Naive B cell (primary cell): ENCODE measurements around the gene CISD2. TPM values are rescaled to one million over a fixed set of nuclear protein-coding genes. Genes with fewer than 3 reads are reported as not detected.
A peak's percentile ranks its signal among the peaks of the same experiment; 100 is the strongest.
"Not testable (repeated sequence)": the region's sequence is repeated elsewhere in the genome, so short reads cannot be mapped to it uniquely, and the experiment has no call there.

Experiments
- ATAC-seq, 2 donors: fragments of 150-1000 bp; cut with Tn5 transposase; 2 replicates each; pipeline ENCODE4 v1.10.0; 2021; ENCODE audit warnings: low read depth in 2 of 2, mild to moderate bottlenecking in 2 of 2, moderate library complexity in 2 of 2
- DNase-seq: peaks from one replicate; pipeline ENCODE4 v3.0.0; 2022
- H3K27ac Mint-ChIP-seq, 6 donors: one replicate each; pipeline ENCODE4 v1.8.0; 2020 to 2022; ENCODE audit warnings: mild to moderate bottlenecking in 6 of 6, mixed read lengths in 6 of 6, moderate library complexity in 5 of 6, inconsistent platforms in 2 of 6
- H3K27me3 Mint-ChIP-seq, 3 donors: one replicate each; pipeline ENCODE4 v1.8.0; 2021 to 2022; ENCODE audit warnings: mixed read lengths in 3 of 3, mild to moderate bottlenecking in 1 of 3
- H3K36me3 Mint-ChIP-seq, 2 donors: one replicate each; pipeline ENCODE4 v1.8.0; 2020 to 2022; ENCODE audit warnings: mixed read lengths in 2 of 2, inconsistent platforms in 1 of 2, mild to moderate bottlenecking in 1 of 2
- H3K4me1 Mint-ChIP-seq, 3 donors: one replicate each; pipeline ENCODE4 v1.8.0; 2020 to 2022; ENCODE audit warnings: mixed read lengths in 3 of 3, inconsistent platforms in 1 of 3, mild to moderate bottlenecking in 1 of 3, moderate library complexity in 1 of 3
- H3K4me3 Mint-ChIP-seq, 8 donors: one replicate each; pipeline ENCODE4 v1.8.0; 2020 to 2022; ENCODE audit warnings: mild to moderate bottlenecking in 8 of 8, mixed read lengths in 8 of 8, moderate library complexity in 8 of 8, inconsistent platforms in 2 of 8
- H3K9me3 Mint-ChIP-seq, 7 donors: one replicate each; pipeline ENCODE4 v1.8.0; 2020 to 2022; ENCODE audit warnings: mixed read lengths in 7 of 7, mild to moderate bottlenecking in 5 of 7, inconsistent platforms in 2 of 7, moderate library complexity in 1 of 7
- polyA plus RNA-seq, 6 donors: library from polyadenylated mRNA; unstranded; fragments of 300-500 nt; fragmentation: Illumina TruSeq; gene quantifications; one replicate each; pipeline ENCODE4 v1.2.3, GENCODE V29; 2021; ENCODE audit warnings: low read depth in 6 of 6

CISD2 gene
- polyA plus RNA-seq, 6 donors from 2014 or later: 18.6 to 35.3 (median 27.1) TPM

GRCh38 chr4:102862747-102863146 is 6.0 kb upstream of the CISD2 start:
- DNase-seq (no peak), ATAC-seq (no peak)
- Mint-ChIP-seq H3K27me3 (no peaks in the 10 kb centered on the region), H3K9me3 (peaks cover 8 to 24% (median 18%) of the 10 kb centered on the region in 7 donors), H3K4me1 (peaks cover 10 to 26% (median 22%) of the 10 kb centered on the region in 3 donors), H3K4me3 (no peak overlapping the region), H3K36me3 (peaks cover 8 to 18% of the 10 kb centered on the region in 2 donors), H3K27ac (peak overlapping the region in 2 of 6 donors; percentile 14 to 68)

- Mint-ChIP-seq H3K4me1 (peaks cover 22 to 37% (median 22%) of the 10 kb centered on the region in 3 donors), H3K4me3 (peak overlapping the region in 1 of 8 donors; percentile 48)
- not testable (repeated sequence) for DNase-seq, H3K27me3 Mint-ChIP-seq, H3K36me3 Mint-ChIP-seq, H3K27ac Mint-ChIP-seq, H3K9me3 Mint-ChIP-seq, ATAC-seq
These were observed 3.5 kb upstream of the CISD2 start for GRCh38 chr4:102865327-102865726.

GRCh38 chr4:102867278-102868152 is 1.3 kb upstream of the CISD2 start:
- Mint-ChIP-seq H3K27ac (peak overlapping the region; percentile 98 to 99 (median 99)), H3K27me3 (no peaks in the 10 kb centered on the region), H3K4me3 (peak overlapping the region; percentile 93 to 98 (median 96)), H3K36me3 (no peaks in the 10 kb centered on the region), H3K4me1 (peaks cover 14 to 35% (median 18%) of the 10 kb centered on the region in 3 donors), H3K9me3 (peaks cover 0 to 1% (median 0%) of the 10 kb centered on the region in 7 donors)
- ATAC-seq: no peak
- no peak for DNase-seq

- DNase-seq: no peak
- Mint-ChIP-seq H3K4me1 (peaks cover 15 to 41% (median 20%) of the 10 kb centered on the region in 3 donors), H3K27me3 (no peaks in the 10 kb centered on the region)
These were observed 525 bp upstream of the CISD2 start for GRCh38 chr4:102868153-102868780.

GRCh38 chr4:102869569-102870197 is 891 bp downstream of the CISD2 start:
- H3K4me1 Mint-ChIP-seq: peaks cover 19 to 50% (median 29%) of the 10 kb centered on the region in 3 donors
- ATAC-seq: peak; percentile 18 to 20

More at GRCh38 chr4:102868153-102868780, 525 bp upstream of the CISD2 start:
- Mint-ChIP-seq H3K27ac (peak overlapping the region; percentile 98 to 99 (median 99)), H3K9me3 (peaks cover 0 to 1% (median 0%) of the 10 kb centered on the region in 7 donors), H3K4me3 (peak overlapping the region; percentile 93 to 98 (median 96)), H3K36me3 (no peaks in the 10 kb centered on the region)
- no peak for ATAC-seq

GRCh38 chr4:102871772-102872171 is 3.0 kb downstream of the CISD2 start:
- H3K4me3 Mint-ChIP-seq: no peak overlapping the region
- ATAC-seq (no peak), DNase-seq (no peak)
- no peak overlapping the region for H3K27ac Mint-ChIP-seq
- peaks cover 0 to 8% (median 2%) of the 10 kb centered on the region in 7 donors for H3K9me3 Mint-ChIP-seq
- H3K27me3 Mint-ChIP-seq: no peaks in the 10 kb centered on the region
- peaks cover 19 to 43% (median 29%) of the 10 kb centered on the region in 3 donors for H3K4me1 Mint-ChIP-seq
- H3K36me3 Mint-ChIP-seq: peaks cover 5 to 14% of the 10 kb centered on the region in 2 donors

More at GRCh38 chr4:102869569-102870197, 891 bp downstream of the CISD2 start:
- Mint-ChIP-seq H3K36me3 (peaks cover 2 to 5% of the 10 kb centered on the region in 2 donors), H3K9me3 (peaks cover 0 to 1% (median 0%) of the 10 kb centered on the region in 7 donors), H3K27ac (peak overlapping the region; percentile 99 to 100 (median 99)), H3K4me3 (peak overlapping the region; percentile 93 to 98 (median 96)), H3K27me3 (no peaks in the 10 kb centered on the region)
- DNase-seq: no peak

DNA sequence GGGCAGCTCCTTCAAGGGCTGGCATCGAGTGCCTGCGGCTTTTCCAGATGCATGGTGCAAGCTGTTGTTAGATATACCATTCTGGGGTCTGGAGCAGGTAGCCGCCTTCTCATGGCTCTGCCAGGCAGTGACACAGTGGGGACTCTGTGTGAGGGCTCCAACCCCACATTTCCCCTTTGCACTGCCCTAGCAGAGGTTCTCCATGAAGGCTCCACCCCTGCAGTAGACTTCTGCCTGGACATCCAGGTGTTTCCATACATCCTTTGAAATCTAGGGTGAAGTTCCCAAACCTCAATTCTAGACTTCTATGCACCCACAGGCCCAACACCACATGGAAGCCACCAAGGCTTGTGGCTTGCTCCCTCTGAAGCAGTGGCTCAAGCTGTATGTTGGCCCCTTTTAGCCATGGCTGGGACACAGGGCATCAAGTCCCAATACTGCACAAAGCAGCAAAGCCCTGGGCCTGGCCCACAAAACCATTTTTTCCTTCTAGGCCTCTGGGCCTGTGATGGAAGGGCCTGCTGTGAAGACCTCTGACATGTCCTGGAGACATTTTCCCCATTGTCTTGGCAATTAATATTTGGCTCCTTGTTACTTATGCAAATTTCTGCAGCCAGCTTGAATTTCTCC is 8.8 kb downstream of the CISD2 start:
- not testable (repeated sequence) for H3K27ac Mint-ChIP-seq, ATAC-seq, H3K4me3 Mint-ChIP-seq, H3K27me3 Mint-ChIP-seq, DNase-seq
- Mint-ChIP-seq H3K4me1 (peaks cover 11 to 22% (median 17%) of the 10 kb centered on the region in 3 donors), H3K36me3 (peaks cover 15 to 22% of the 10 kb centered on the region in 2 donors), H3K9me3 (peaks cover 0 to 18% (median 10%) of the 10 kb centered on the region in 7 donors)

GRCh38 chr4:102878349-102878748 is 9.6 kb downstream of the CISD2 start:
- not testable (repeated sequence) for H3K27ac Mint-ChIP-seq, DNase-seq, H3K4me3 Mint-ChIP-seq, H3K27me3 Mint-ChIP-seq, ATAC-seq
- H3K36me3 Mint-ChIP-seq: peaks cover 15 to 27% of the 10 kb centered on the region in 2 donors
- H3K9me3 Mint-ChIP-seq: peaks cover 0 to 18% (median 10%) of the 10 kb centered on the region in 7 donors
- peaks cover 13 to 19% (median 14%) of the 10 kb centered on the region in 3 donors for H3K4me1 Mint-ChIP-seq

GRCh38 chr4:102878901-102879300 is 10.1 kb downstream of the CISD2 start:
- peaks cover 14 to 30% of the 10 kb centered on the region in 2 donors for H3K36me3 Mint-ChIP-seq
- peak overlapping the region in 2 of 6 donors; percentile 18 to 34 for H3K27ac Mint-ChIP-seq
- no peak for ATAC-seq
- H3K4me3 Mint-ChIP-seq: no peak overlapping the region
- peaks cover 0 to 18% (median 10%) of the 10 kb centered on the region in 7 donors for H3K9me3 Mint-ChIP-seq
- H3K27me3 Mint-ChIP-seq: no peaks in the 10 kb centered on the region
- no peak for DNase-seq
- peaks cover 8 to 18% (median 17%) of the 10 kb centered on the region in 3 donors for H3K4me1 Mint-ChIP-seq

GRCh38 chr4:102881343-102881742 is 12.6 kb downstream of the CISD2 start:
- Mint-ChIP-seq H3K27me3 (no peaks in the 10 kb centered on the region), H3K36me3 (peaks cover 13 to 16% of the 10 kb centered on the region in 2 donors), H3K27ac (peak overlapping the region in 1 of 6 donors; percentile 39), H3K9me3 (peaks cover 0 to 15% (median 10%) of the 10 kb centered on the region in 7 donors), H3K4me3 (no peak overlapping the region), H3K4me1 (peaks cover 4 to 15% (median 14%) of the 10 kb centered on the region in 3 donors)
- no peak for DNase-seq
- no peak for ATAC-seq

DNA sequence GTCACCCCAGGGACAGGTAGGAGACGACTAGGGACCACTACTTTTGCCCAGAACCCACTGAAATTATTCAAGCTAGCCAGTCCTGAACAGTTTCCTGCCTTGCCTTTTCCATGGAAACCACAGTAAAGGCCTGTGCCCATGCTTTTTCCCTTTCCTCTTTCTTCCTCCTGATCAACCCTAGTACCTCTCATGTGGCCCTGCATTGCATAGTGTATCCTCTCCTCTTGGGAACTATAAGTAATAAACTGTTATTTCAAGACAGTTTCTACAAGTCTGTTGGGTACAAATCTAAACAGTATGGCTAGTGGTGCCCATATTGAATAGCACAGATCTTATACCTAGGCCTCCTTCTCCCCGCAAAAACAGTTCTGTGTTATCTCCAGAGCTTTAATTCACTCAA is 14.5 kb downstream of the CISD2 start:
- ATAC-seq: no peak
- H3K9me3 Mint-ChIP-seq: peaks cover 0 to 4% (median 3%) of the 10 kb centered on the region in 7 donors

GRCh38 chr4:102888570-102888969 is 19.8 kb downstream of the CISD2 start:
- not testable (repeated sequence) for H3K4me3 Mint-ChIP-seq, H3K36me3 Mint-ChIP-seq, DNase-seq, H3K27me3 Mint-ChIP-seq, ATAC-seq, H3K4me1 Mint-ChIP-seq, H3K9me3 Mint-ChIP-seq
- H3K27ac Mint-ChIP-seq: peak overlapping the region in 1 of 6 donors; percentile 21

More for the DNA sequence above, 14.5 kb downstream of the CISD2 start:
- Mint-ChIP-seq H3K27me3 (no peaks in the 10 kb centered on the region), H3K4me1 (peaks cover 4 to 14% (median 13%) of the 10 kb centered on the region in 3 donors), H3K4me3 (no peak overlapping the region), H3K27ac (peak overlapping the region in 2 of 6 donors; percentile 22 to 52), H3K36me3 (peaks cover 9 to 13% of the 10 kb centered on the region in 2 donors)
- no peak for DNase-seq
